ENCODE data around the gene ANXA2. TPM values are rescaled to one million over a fixed set of nuclear protein-coding genes. Genes with fewer than 3 reads are reported as not detected.

The ANXA2 gene
- total and polyA plus RNA-seq, 12 donors, result 314 to 1,002 (median 478) TPM

- Histone ChIP-seq H3K9me3 (replicated peaks in 1 of 3) (no peaks in the 10 kb centered on the region), H3K27me3 (peaks cover 33% of the 10 kb centered on the region), H3K4me3 (no peak overlapping the region), H3K36me3 (replicated peaks in 1 of 2) (no peaks in the 10 kb centered on the region), H3K4me1 (replicated peaks in 1 of 2) (no peaks in the 10 kb centered on the region), H3K27ac (no peak overlapping the region)
- intact Hi-C loops (cut with DNase I), result loop anchor here (10.0 kb wide), 2 partner anchors 600 to 630 kb away; no protein-coding TSS in a partner anchor
- no peak for DNase-seq
- no peak for TF ChIP-seq POLR2A (IDR thresholded peaks at IDR 0.05)
- TF ChIP-seq, protein P1, sequence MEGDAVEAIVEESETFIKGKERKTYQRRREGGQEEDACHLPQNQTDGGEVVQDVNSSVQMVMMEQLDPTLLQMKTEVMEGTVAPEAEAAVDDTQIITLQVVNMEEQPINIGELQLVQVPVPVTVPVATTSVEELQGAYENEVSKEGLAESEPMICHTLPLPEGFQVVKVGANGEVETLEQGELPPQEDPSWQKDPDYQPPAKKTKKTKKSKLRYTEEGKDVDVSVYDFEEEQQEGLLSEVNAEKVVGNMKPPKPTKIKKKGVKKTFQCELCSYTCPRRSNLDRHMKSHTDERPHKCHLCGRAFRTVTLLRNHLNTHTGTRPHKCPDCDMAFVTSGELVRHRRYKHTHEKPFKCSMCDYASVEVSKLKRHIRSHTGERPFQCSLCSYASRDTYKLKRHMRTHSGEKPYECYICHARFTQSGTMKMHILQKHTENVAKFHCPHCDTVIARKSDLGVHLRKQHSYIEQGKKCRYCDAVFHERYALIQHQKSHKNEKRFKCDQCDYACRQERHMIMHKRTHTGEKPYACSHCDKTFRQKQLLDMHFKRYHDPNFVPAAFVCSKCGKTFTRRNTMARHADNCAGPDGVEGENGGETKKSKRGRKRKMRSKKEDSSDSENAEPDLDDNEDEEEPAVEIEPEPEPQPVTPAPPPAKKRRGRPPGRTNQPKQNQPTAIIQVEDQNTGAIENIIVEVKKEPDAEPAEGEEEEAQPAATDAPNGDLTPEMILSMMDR (IDR thresholded peaks at IDR 0.05), result no peak
- 58 to 64% (median 61%) methylated on average over 10 of the region's 10 CpGs for WGBS, 4 donors
These were observed 72.9 kb downstream of the ANXA2 start for GRCh38 chr15:60324706-60325438.

DNA sequence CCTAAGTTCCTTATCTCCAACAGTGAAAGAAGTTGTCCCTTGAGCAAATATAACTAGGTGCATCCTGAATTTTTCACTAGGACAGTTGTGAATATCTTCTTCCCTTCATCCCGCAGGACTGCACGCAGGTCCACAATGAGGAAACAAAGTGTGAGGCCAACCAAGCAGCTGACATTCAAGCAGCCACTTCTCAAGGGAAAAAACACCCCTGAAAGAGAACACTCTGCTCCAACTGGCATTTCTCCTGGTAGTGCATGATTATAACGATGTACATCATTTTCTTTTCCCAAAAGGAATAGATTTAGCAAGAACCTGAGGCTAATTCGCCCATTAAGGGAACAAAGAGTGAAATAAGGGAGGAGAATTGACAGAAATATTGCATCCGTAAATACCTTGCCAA is 74.5 kb downstream of the ANXA2 start:
- H3K27me3 ChIP-seq, result peaks cover 33% of the 10 kb centered on the region
- intact Hi-C loops (cut with DNase I), result loop anchor here (10.0 kb wide), 2 partner anchors 599 to 629 kb away; no protein-coding TSS in a partner anchor
- no peak for DNase-seq
- peaks cover 0 to 3% (median 0%) of the 10 kb centered on the region in 3 donors for H3K9me3 ChIP-seq (replicated peaks in 1 of 3)
- no peak for TF ChIP-seq POLR2A (IDR thresholded peaks at IDR 0.05)
- TF ChIP-seq, protein P1 (IDR thresholded peaks at IDR 0.05), result no peak
- H3K36me3 ChIP-seq (replicated peaks in 1 of 2), result no peaks in the 10 kb centered on the region
- 74 to 77% (median 75%) methylated on average over 5 of the region's 5 CpGs for WGBS, 4 donors
- H3K27ac ChIP-seq, result no peak overlapping the region
- H3K4me3 ChIP-seq, result no peak overlapping the region
- H3K4me1 ChIP-seq (replicated peaks in 1 of 2), result no peaks in the 10 kb centered on the region

DNA sequence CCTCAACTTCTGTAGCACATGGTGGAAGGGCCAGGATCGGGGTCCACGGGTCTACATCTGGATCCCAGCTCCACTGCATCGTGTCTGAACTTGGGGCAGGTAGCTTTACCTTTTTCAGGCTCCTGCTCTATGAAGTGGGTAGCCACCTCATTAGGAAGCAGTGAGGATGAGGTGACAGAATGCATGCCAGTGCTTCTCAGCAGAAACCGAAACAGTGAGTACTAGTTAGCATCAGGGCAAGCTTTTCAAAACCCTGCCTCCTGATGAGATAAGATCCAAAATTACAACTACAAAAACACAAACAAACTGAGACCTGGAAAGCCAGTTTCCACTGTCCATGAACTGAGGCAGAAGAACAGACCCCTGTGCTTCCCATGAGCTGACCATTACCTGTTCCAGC is 77.4 kb downstream of the ANXA2 start:
- Histone ChIP-seq H3K27ac (no peak overlapping the region), H3K36me3 (replicated peaks in 1 of 2) (no peaks in the 10 kb centered on the region), H3K4me1 (replicated peaks in 1 of 2) (no peaks in the 10 kb centered on the region), H3K9me3 (replicated peaks in 1 of 3) (peaks cover 0 to 3% (median 0%) of the 10 kb centered on the region in 3 donors), H3K4me3 (no peak overlapping the region), H3K27me3 (peaks cover 14% of the 10 kb centered on the region)
- intact Hi-C loops (cut with DNase I), result loop anchor here (10.0 kb wide), 2 partner anchors 596 to 626 kb away; no protein-coding TSS in a partner anchor
- 85 to 93% (median 90%) methylated on average over 4 of the region's 4 CpGs for WGBS, 4 donors
- TF ChIP-seq POLR2A (IDR thresholded peaks at IDR 0.05), result no peak
- TF ChIP-seq, protein P1 (IDR thresholded peaks at IDR 0.05), result no peak
- DNase-seq, result no peak

DNA sequence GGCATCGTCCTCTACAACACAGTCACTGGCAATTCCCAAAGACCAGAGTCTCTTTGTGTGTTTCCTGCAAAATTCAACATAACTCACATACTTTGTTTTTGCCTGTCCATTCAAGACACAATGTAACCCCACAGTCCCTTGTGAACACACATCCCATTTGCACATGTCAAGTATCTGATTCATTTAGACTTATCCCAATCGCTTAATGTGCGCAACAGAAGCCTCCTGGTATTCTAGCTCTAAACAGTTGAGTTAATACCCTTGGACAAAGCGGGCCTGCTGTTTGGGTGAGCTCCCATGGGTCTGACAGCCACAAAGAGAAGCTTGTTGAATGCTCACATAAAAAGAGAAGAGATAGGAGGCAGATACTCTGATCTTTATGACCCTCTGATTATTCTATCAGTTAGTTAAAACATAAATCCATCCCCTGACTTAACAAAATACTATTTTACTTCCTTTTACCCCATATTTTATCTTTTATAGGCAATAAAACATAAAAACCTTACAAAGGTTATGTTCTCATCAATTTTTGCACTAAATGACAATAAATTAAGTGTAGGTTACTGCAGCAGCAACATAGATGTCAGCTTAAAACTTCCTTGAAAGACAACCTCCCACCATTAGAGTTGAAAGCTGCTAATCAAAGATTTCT is 79.4 kb downstream of the ANXA2 start:
- intact Hi-C loops (cut with DNase I), result no loop called here
- Histone ChIP-seq H3K4me3 (no peak overlapping the region), H3K36me3 (replicated peaks in 1 of 2) (no peaks in the 10 kb centered on the region), H3K27ac (no peak overlapping the region), H3K4me1 (replicated peaks in 1 of 2) (no peaks in the 10 kb centered on the region), H3K27me3 (peaks cover 7% of the 10 kb centered on the region), H3K9me3 (replicated peaks in 1 of 3) (peaks cover 0 to 3% (median 0%) of the 10 kb centered on the region in 3 donors)
- TF ChIP-seq, protein P1 (IDR thresholded peaks at IDR 0.05), result no peak
- no peak for TF ChIP-seq POLR2A (IDR thresholded peaks at IDR 0.05)
- no peak for DNase-seq
- 86 to 94% (median 91%) methylated on average over 4 of the region's 4 CpGs for WGBS, 4 donors
